ENCODE measurements around the gene DLL3.

Gene DLL3

GRCh38 chr19:39539518-39540332, 41.0 kb downstream of the DLL3 start, which contains the start of gene EID2 (continued):
- TF ChIP-seq ZNF26 (tag by site-specific recombination; IDR thresholded peaks at IDR 0.05) (no peak), ZNF121 (tag by site-specific recombination; IDR thresholded peaks at IDR 0.05) (no peak), MZF1 (tag by site-specific recombination; IDR thresholded peaks at IDR 0.05; ENCODE audit: borderline replicate concordance) (no peak), ZNF280D (tag by site-specific recombination; IDR thresholded peaks at IDR 0.05) (no peak), ZNF423 (tag by site-specific recombination; IDR thresholded peaks at IDR 0.05) (no peak), PBX3 (CRISPR knock-in tag; IDR thresholded peaks at IDR 0.05) (peak; percentile 56; the same call in 1 of the 2 replicates), ZNF624 (tag by site-specific recombination; IDR thresholded peaks at IDR 0.05) (no peak), ZNF354C (tag by site-specific recombination; IDR thresholded peaks at IDR 0.05; ENCODE audit: borderline replicate concordance, low read depth) (no peak), SP3 (tag by site-specific recombination; IDR thresholded peaks at IDR 0.05) (peak; percentile 22; the same call in 1 of the 2 replicates), GLIS1 (tag by site-specific recombination; IDR thresholded peaks at IDR 0.05) (peak; percentile 46), REST (tag by site-specific recombination; IDR thresholded peaks at IDR 0.05) (no peak), PATZ1 (tag by site-specific recombination; IDR thresholded peaks at IDR 0.05) (no peak), ZNF747 (tag by site-specific recombination; IDR thresholded peaks at IDR 0.05) (no peak), ZNF114 (tag by site-specific recombination; IDR thresholded peaks at IDR 0.05) (no peak), ZNF404 (tag by site-specific recombination; IDR thresholded peaks at IDR 0.05) (no peak), ZNF146 (tag by site-specific recombination; IDR thresholded peaks at IDR 0.05) (no peak), SALL2 (tag by site-specific recombination; IDR thresholded peaks at IDR 0.05; ENCODE audit: borderline replicate concordance) (no peak), ZFP37 (tag by site-specific recombination; IDR thresholded peaks at IDR 0.05) (0 out of 2 replicates have a peak, but pooled peaks have one; percentile 44), KLF1 (tag by site-specific recombination; IDR thresholded peaks at IDR 0.05) (no peak), SCRT1 (tag by site-specific recombination; IDR thresholded peaks at IDR 0.05; ENCODE audit: borderline replicate concordance) (no peak), YY1 (tag by site-specific recombination; IDR thresholded peaks at IDR 0.05) (peak; percentile 84), ZNF692 (tag by site-specific recombination; IDR thresholded peaks at IDR 0.05) (peak; percentile 47), ZNF311 (tag by site-specific recombination; IDR thresholded peaks at IDR 0.05; ENCODE audit: borderline replicate concordance) (no peak), ZNF768 (tag by site-specific recombination; IDR thresholded peaks at IDR 0.05) (no peak), ZNF837 (tag by site-specific recombination; IDR thresholded peaks at IDR 0.05) (no peak)
